HG02970 (cell line): ENCODE measurements around the gene NRXN3.

Experiments
- ATAC-seq: cut with Tn5 transposase; IDR thresholded peaks from one replicate; pipeline ENCODE4 v1.9.1; 2021; ENCODE audit warnings: mild to moderate bottlenecking, moderate library complexity, moderate number of reproducible peaks; ENCODE audit not compliant: unreplicated experiment, low FRiP score

Gene NRXN3

GRCh38 chr14:79413734-79414428 is 1243.7 kb downstream of the NRXN3 start:
- no peak for ATAC-seq

DNA sequence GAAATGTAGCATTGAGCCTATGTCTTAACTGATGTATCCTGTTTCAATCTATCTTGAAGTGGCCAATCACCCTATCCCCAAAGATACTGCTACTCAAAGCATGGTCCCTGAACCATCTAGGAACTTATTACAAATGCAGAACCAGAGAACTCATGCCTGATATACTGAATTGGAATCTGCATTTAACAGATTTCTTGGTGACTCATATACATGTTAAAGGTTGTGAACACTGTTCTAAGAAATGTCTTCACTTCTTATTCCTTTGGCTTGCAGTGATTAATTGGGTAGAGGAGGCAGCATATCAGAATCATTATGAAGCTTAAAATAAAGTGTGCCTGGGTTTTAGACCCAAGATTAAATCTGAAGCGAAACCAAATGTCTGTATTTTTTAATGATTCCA is 1245.6 kb downstream of the NRXN3 start:
- ATAC-seq, result no peak

- no peak for ATAC-seq
These were observed 1247.8 kb downstream of the NRXN3 start for GRCh38 chr14:79417961-79418360.

DNA sequence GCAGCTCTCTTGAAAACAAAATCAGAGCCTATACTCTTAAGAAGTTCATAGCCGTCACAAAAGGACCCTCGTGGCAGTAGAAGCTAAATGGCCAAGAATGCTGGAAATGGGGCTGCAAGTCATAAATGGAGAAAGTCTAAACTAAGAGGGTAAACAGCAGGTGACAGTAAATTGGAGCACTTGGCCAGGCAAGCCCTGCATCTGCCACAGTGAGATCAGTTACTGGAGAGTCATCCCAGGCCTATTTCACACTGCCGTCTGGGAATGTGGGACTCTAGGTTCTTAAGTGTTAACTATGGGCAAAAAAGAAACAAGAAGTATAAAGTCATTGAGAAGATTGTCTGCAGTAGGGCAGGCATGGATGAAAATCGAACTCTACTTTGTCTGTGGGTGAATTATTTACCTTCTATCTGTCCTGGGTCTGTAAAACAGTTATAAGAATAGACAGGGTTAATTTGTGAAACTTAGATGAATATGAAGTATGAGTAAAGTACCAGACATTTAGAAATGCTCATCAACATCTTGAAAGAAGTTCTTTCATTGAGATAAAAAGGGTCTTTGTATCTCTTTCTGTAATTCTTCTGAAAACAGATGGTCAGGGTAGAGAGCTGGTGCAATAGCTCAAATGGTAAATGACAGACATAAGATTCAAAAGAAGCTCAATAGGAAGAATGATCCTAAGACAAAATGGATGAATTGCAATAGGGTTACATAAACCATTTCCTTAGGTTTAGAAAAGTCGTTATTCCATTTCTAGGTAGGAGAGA is 1248.7 kb downstream of the NRXN3 start:
- ATAC-seq, result no peak

GRCh38 chr14:79419571-79420327 is 1249.6 kb downstream of the NRXN3 start:
- no peak for ATAC-seq

DNA sequence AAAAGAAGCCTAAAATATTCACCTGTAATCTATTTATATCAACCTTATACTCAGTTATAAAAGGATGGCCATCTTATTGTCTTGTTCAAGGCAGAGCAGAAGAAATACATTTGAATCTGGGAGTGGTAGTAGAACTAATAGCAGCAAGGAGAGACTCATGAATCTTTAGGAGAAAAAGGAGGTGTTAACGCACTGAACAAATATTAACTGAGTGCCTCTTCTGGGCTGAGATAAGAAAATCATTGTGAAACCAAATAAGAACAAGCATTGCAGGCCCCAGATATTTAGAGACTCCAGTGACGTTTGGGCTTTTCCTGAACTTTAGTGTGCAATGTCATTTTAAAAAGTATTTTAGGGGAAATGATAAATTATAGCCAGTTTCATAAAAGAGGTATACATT is 1250.6 kb downstream of the NRXN3 start:
- ATAC-seq, result no peak

- no peak for ATAC-seq
These were observed 1251.6 kb downstream of the NRXN3 start for GRCh38 chr14:79421811-79422210.

DNA sequence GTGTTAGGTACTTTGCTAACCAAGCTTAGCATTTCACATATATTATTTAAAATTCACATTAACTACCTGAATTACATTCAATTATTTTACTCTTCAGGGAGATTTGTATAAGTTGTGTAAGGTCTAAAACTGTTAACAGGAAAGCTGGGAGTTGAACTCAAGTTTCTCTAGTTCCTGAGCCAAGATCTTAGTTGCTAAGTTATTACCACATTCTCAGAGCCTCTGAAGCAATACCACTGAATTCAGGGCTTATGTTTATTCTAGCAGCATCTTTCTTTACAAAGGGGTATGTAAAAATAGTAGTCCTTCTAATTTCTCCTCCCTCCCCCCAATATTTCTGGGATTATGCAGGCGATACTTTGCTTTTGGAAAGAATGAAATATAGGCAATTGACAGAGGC is 1254.3 kb downstream of the NRXN3 start:
- ATAC-seq, result no peak

- no peak for ATAC-seq
These were observed 1256.1 kb downstream of the NRXN3 start for GRCh38 chr14:79426103-79426755.

GRCh38 chr14:79432640-79433039 is 1262.5 kb downstream of the NRXN3 start:
- ATAC-seq, result no peak

DNA sequence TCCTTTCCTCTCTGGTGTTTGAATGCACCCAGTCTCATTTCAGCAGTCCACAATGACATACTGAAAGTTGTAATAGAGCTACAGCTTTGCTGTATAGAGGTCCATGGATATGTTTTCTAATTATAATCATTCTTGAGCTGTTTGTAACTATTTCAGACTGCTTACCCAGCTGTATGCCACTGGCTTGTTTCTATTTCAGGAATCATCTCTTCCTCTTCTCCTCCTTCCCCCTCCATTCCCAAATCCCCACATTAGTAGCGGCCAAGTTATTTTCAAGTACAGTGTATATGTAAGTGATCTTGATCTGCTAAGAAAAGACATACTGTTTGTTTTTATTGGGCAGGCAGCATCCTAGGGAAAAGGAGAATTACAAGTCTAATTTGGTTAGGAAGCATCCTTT is 1266.2 kb downstream of the NRXN3 start:
- ATAC-seq, result no peak

- no peak for ATAC-seq
These were observed 1267.8 kb downstream of the NRXN3 start for GRCh38 chr14:79437951-79438350.

GRCh38 chr14:79438696-79439342 is 1268.6 kb downstream of the NRXN3 start:
- ATAC-seq, result no peak

DNA sequence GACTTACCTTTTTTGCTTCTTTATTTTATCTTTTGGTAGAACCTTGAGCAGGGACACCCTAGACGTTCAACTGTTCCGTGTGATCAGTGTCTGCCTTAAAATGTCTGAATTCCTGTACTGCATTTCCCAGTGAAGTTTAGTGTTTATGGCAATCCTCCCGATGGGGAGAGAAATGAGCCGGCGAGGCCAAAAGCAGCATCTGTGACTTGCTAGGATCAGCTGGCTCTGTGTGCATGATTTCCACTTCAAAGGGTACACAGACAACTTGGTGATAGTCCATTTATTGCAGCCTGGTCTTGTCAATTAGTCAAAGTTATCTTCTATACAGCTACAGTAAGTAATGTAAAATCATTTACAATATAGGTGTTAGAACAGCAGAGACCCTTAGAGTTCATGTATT is 1272.6 kb downstream of the NRXN3 start:
- ATAC-seq, result no peak

DNA sequence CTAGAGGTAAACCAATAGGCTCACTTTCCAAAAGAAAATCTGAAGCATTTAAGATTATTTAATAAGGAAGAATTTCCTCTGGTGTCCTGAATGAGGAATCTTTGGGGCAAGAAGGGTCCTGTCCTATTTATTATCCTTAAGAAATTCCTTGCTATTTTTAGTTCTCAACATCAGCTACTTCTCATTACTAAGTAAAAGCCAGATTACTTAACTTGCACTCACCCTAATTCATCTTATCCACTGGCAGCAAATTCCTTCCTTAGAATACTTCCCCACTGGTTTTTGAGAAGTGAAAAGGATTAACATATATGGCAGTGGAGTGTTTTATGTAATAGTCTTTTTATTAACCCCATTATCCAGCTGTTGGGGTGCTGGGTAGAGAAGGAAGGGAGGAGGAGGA is 1273.4 kb downstream of the NRXN3 start:
- no peak for ATAC-seq

GRCh38 chr14:79448960-79449359 is 1278.8 kb downstream of the NRXN3 start:
- no peak for ATAC-seq

DNA sequence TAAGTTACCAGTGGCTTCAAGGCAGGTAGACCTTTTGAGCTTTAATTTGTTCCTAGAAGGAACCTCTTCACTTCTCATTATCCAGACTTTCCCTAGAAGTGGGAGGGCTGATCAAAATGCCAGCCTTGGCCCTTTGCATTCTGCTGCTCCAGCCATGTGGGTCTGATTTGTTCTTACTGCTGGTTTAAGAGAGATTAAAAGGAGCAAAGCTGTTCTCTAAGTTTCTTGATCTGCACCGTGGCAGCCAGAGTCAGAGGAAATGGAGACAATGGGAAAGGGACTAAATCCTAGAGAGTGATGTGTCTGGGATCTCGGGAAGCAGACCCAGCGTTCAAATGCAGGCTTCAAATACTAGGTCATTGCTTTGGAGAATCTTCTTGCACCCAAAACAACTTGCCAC is 1281.4 kb downstream of the NRXN3 start:
- ATAC-seq, result no peak

DNA sequence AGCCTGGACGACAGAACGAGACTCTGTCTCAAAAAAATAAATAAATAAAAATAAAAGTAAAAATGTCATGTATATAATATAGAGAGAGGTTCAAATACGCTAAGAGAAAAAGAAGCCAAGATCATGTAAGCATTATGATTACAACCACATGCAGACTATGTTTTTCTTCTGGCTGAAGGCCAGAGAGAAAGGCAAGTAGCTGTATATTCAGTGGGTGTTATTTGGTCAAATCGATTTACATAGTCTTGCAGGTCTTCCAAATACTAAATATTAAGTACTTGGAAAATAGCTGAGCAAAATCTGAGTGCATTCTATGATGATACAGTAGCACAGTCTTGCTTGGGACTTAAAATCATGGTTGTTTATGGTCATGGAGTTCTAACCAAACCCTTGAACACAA is 1283.1 kb downstream of the NRXN3 start:
- ATAC-seq, result no peak

DNA sequence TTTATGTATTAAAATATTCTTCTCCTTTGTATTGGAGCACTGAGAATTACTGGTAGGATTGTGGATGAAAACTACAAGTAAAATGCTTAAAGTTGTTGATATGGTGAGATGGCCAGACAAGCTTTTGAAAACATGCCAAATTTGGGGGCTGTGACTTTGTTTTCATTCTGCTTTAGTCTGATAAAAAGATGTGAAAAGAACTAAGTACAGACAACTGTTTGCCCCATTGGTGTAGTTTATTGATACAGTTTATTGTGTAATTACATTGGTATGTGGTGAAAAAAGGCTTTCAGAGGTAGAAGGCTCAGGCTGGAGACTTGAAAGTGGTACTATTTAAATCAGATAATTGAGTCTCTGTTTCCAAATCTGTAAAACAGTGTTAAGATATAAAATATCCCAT is 1294.3 kb downstream of the NRXN3 start:
- no peak for ATAC-seq

DNA sequence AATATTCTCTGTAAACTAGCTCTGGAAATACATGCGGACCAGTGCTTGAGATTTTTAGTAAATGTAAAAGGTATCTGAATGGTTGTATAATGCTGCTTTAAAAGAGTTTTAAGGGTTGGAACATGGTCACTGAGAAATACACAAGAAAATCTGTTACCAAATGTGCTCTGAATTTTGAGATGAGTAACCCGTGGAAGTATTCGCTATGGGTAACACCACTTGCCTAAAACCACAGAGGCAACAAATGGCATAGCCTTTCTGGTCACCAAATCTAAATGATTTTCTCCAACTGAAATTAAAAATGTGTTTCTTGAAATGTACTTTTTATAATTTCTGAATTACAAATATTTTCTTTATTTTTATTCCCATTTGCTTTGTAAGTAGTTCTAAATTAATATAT is 1295.5 kb downstream of the NRXN3 start:
- ATAC-seq, result no peak
